Subcutaneous adipose tissue (tissue), 4 donors: Measurements from ENCODE around the gene LTC4S. TPM values are rescaled to one million over a fixed set of nuclear protein-coding genes. Genes with fewer than 3 reads are reported as not detected.

Experiments
- CTCF ChIP-seq: fragments of 450-650 bp; IDR thresholded peaks from one replicate; pipeline ENCODE4 v1.5.1; 2016; ENCODE audit warnings: low read depth, mild to moderate bottlenecking, control low read depth, antibody characterized with exemption, moderate library complexity
- total RNA-seq, 4 donors: library from RNA; depleted of rRNA; stranded (reverse); fragments of >200 nt; gene quantifications; one replicate each; pipeline ENCODE4 v1.1.0, GENCODE V29; 2016

The LTC4S gene
- total RNA-seq, 4 donors from 2014 or later = 2.7 to 8.8 (median 7.0) TPM; not detected in 1

GRCh38 chr5:179771311-179771895 lies 22.4 kb upstream of the LTC4S start:
- TF ChIP-seq CTCF = no peak

- no peak for TF ChIP-seq CTCF
Observed at GRCh38 chr5:179772351-179772750, 21.4 kb upstream of the LTC4S start.

GRCh38 chr5:179773686-179774040 lies 20.1 kb upstream of the LTC4S start:
- no peak for TF ChIP-seq CTCF

- TF ChIP-seq CTCF = no peak
Observed at GRCh38 chr5:179774442-179774841, 19.3 kb upstream of the LTC4S start.

- no peak for TF ChIP-seq CTCF
Observed at GRCh38 chr5:179776411-179776938, 17.3 kb upstream of the LTC4S start.

GRCh38 chr5:179777456-179777855 lies 16.3 kb upstream of the LTC4S start:
- TF ChIP-seq CTCF = no peak

GRCh38 chr5:179777909-179778308 lies 15.9 kb upstream of the LTC4S start:
- TF ChIP-seq CTCF = no peak
